NCI-H2171 (cell line): ENCODE measurements around the gene ADAMTS5.

Experiments
- DNase-seq: peaks from one replicate; lab custom pipeline; 2025; lab: John Stamatoyannopoulos, UW

The ADAMTS5 gene

DNA sequence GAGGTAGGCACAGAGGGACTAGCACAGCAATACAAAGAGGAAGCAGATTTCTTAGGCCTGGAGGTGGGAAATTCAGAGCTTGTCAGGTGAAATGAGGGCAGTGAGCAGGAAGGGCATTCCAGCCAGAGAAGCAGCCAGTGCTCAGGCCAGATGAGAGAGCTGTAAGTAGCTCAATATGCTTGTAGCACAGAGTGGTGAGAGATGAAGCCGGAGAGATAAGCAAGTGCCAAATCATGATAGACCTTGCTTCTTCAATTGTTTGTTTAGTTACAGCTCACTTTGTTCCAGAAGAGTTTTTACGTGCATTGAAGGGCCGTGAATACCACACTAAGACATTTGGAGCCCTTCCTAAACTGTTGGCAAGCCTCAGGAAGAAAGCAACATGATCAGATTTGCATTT is 79.6 kb downstream of the ADAMTS5 start:
- no peak for DNase-seq

DNA sequence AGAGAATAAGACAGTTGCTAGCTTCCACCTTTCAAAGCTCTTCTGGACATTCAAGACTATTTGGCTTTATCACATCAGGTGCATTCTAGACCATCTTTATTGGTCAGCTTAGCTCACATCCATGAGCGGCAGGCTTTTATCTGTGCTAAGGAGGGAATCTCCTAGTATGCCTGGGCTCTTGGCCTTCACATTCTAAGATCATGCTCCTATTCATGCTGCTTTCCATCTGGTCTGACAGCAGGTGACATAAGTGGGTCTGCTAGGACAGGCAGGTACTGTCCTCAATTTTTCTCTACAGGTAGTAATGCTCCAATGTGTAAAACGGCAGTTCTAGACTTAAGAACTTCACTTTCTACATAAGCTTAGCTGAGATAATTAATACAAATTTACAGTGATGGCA is 82.5 kb downstream of the ADAMTS5 start:
- no peak for DNase-seq

DNA sequence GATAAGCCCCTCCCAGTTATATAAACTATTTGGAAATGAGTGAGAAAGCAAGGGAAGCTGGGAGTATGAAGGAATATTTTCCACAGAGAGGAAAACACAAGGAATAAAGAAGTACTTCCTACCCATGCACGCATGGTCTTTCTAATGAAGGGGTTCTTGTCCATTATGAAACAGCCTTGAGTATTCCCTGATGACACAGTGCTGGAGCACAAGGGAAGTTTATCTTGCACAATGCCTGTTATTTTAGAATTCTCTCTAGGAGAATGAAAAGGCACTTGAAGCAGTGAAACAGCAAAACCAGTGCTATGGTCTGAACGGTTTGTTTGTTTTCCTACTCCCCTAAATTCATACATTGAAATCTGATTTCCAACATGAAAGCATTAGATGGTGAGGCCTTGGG is 83.1 kb downstream of the ADAMTS5 start:
- DNase-seq, result no peak

DNA sequence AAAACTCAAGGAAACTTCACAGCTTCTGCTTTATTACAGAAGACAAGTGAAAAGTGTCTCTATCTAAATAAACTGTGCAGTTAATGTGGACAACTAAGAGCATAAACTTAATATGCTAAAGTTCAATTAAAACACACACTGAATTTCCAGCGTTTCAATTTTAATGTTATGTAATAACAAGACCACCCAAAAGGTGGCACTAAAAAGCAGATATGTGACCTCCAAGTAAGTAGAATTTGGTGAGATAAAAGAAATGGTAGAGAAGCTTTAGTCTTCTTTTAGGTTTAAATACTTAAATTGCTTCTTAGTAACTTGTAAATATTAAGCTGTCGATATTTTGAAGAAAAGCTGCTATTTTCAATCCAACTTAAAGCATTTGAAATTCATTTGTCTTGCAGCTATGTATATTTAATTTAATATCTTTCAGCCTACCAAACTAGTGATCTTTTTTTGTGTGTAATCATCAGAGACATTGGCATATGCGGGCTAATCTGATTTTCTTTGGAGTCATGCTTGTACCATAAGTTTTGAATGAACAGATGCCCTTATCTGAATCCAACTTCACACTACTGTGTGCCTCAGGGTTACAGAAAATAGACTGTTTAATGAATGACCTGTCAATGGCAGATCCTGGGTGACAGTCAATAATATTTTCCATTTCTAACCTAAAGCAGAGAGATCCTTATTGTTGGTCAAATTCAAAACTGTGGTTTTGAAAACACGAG is 85.2 kb downstream of the ADAMTS5 start:
- peak; percentile 4 for DNase-seq

DNA sequence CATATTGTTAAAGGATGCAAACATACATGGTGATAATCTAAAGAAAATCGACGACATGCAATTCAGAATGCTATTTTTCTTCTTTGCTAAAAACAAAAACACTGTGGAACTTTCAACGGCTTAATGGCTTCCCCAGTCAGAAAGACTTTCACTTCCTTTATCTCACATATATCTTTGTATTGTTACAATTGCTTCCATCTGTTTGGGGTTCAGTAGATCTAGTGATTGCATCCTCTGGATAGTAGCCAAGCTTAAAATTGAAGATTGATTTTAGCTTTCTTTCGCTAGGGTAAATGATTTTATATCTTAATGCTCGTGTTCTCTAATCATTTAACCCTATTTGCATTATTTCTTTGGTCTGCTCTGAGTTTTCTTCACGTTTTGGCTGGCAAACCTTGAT is 89.9 kb downstream of the ADAMTS5 start:
- no peak for DNase-seq

DNA sequence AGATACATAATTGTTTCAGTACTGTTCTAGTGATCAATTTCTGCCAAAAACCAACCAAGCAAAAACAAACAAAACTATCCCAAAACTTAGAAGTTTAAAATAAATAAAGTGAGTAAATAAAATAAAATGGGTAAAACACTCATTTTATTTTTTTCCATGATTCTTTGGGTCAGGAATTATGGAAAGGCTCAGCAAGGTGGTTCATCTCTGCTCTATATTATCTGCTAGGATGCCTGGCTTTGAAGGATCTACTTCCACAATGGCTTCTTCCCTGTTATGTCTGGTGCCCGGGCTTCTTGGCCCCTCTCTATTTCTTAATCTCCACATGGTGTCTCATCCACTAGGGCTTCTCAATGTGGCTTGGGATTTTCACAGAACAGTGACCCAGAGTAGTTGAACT is 92.5 kb downstream of the ADAMTS5 start:
- no peak for DNase-seq
